ENCODE data around the gene FKBP4.

GRCh38 chr12:2764398-2764797 lies 30.4 kb upstream of the FKBP4 start:
- TF ChIP-seq, protein P1, sequence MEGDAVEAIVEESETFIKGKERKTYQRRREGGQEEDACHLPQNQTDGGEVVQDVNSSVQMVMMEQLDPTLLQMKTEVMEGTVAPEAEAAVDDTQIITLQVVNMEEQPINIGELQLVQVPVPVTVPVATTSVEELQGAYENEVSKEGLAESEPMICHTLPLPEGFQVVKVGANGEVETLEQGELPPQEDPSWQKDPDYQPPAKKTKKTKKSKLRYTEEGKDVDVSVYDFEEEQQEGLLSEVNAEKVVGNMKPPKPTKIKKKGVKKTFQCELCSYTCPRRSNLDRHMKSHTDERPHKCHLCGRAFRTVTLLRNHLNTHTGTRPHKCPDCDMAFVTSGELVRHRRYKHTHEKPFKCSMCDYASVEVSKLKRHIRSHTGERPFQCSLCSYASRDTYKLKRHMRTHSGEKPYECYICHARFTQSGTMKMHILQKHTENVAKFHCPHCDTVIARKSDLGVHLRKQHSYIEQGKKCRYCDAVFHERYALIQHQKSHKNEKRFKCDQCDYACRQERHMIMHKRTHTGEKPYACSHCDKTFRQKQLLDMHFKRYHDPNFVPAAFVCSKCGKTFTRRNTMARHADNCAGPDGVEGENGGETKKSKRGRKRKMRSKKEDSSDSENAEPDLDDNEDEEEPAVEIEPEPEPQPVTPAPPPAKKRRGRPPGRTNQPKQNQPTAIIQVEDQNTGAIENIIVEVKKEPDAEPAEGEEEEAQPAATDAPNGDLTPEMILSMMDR (conservative IDR thresholded peaks at IDR 0.05; ENCODE audit: low read depth, low read length), result no peak
- TF ChIP-seq EZH2 (IDR thresholded peaks at IDR 0.05; ENCODE audit: low read length, unreplicated experiment), result no peak
- no peak for TF ChIP-seq EZH2phosphoT487 (IDR thresholded peaks at IDR 0.05; ENCODE audit: borderline replicate concordance, low read length)
